H1 (cell line): Measurements from ENCODE around the gene CFHR5.

Experiments
- GABPA ChIP-seq: IDR thresholded peaks from 2 replicates; pipeline ENCODE4 v1.6.1; 2011; ENCODE audit warnings: mild to moderate bottlenecking, low read length, moderate library complexity, borderline replicate concordance; ENCODE audit not compliant: insufficient read depth
- SIX5 ChIP-seq: IDR thresholded peaks from 2 replicates; pipeline ENCODE4 v1.6.1; 2011; ENCODE audit warnings: mild to moderate bottlenecking, low read depth, low read length
- TF ChIP-seq, protein P1 (sequence below), 3 experiments: IDR thresholded peaks; 1 replicate in 2 of 3; 2 replicates in 1 of 3; pipeline versions ENCODE4 v1.5.1 to v1.6.1; 2011; ENCODE audit warnings: low read length in 3 of 3, mild to moderate bottlenecking in 3 of 3, inconsistent platforms in 2 of 3, low read depth in 1 of 3, moderate library complexity in 1 of 3; ENCODE audit not compliant: insufficient read depth in 1 of 3; ENCODE audit errors: control extremely low read depth in 1 of 3

DNA sequence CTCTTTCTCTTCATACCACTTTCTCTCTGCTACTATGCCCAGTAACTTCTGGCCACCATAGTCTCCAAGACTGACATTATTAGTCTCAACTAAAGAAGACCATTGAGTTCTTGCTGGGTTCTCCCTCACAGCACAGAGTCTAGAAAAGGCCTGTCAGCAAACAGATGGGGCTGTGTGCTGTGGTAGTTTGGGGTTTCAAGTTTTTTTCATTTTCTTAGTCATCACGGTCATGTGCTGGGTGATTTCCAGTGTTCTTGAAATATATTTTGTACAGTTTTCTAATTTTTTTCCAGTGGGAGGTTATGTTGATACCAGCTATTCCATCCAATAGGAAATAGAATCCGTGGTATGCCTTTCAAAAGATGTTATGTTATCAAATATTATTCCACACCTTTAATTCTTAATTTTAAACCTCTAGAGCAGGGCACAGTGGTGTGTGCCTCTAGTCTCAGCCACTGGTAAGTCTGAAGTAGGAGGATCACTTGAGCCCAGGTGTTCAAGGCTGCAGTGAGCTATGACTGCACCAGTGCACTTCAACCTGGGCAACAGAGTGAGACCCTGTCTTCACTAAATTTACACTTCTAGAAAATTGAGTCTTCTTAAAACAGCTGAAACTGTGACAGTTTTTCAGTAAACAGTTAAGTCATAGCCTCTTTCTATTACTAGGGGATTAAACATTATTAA lies 25.5 kb upstream of the CFHR5 start:
- TF ChIP-seq, protein P1, sequence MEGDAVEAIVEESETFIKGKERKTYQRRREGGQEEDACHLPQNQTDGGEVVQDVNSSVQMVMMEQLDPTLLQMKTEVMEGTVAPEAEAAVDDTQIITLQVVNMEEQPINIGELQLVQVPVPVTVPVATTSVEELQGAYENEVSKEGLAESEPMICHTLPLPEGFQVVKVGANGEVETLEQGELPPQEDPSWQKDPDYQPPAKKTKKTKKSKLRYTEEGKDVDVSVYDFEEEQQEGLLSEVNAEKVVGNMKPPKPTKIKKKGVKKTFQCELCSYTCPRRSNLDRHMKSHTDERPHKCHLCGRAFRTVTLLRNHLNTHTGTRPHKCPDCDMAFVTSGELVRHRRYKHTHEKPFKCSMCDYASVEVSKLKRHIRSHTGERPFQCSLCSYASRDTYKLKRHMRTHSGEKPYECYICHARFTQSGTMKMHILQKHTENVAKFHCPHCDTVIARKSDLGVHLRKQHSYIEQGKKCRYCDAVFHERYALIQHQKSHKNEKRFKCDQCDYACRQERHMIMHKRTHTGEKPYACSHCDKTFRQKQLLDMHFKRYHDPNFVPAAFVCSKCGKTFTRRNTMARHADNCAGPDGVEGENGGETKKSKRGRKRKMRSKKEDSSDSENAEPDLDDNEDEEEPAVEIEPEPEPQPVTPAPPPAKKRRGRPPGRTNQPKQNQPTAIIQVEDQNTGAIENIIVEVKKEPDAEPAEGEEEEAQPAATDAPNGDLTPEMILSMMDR (IDR thresholded peaks at IDR 0.05; ENCODE audit: control extremely low read depth in 1 of 3, insufficient read depth in 1 of 3, low read depth in 1 of 3, low read length in 3 of 3), result no peak
- no peak for TF ChIP-seq GABPA
- TF ChIP-seq SIX5, result no peak
